SU-DHL-6 (cell line): ENCODE measurements around the gene SHISA9.

Source experiments
- H2AFZ ChIP-seq: fragments of 200-600 bp; sonication (generic); 2 replicates; pipeline ENCODE4 v1.6.1; 2014; ENCODE audit warnings: low read depth, mild to moderate bottlenecking, moderate library complexity, mixed read lengths, antibody characterized with exemption, low read length; ENCODE audit not compliant: severe bottlenecking
- H3F3A ChIP-seq: fragments of 200-600 bp; shearing (Covaris generic); 2 replicates; pipeline ENCODE4 v1.6.0; 2016; ENCODE audit warnings: antibody characterized with exemption, mild to moderate bottlenecking; ENCODE audit not compliant: insufficient read depth
- H3K27ac ChIP-seq: fragments of 200-600 bp; sonication (generic); 2 replicates; pipeline ENCODE4 v1.5.1; 2016; ENCODE audit warnings: low read depth, mild to moderate bottlenecking, low read length, moderate library complexity, mixed read lengths
- H3K27me3 ChIP-seq: fragments of 200-600 bp; sonication (generic), shearing (Covaris generic); 2 replicates; pipeline ENCODE4 v1.6.0; 2014; ENCODE audit warnings: mild to moderate bottlenecking, low read length
- H3K36me3 ChIP-seq: fragments of 200-600 bp; sonication (generic); 2 replicates; pipeline ENCODE4 v1.6.1; 2014; ENCODE audit warnings: mild to moderate bottlenecking, low read length, mixed read lengths
- H3K4me2 ChIP-seq: fragments of 300-600, 200-600 bp; shearing (Covaris generic), sonication (generic); 2 replicates; pipeline ENCODE4 v1.6.0; 2014; ENCODE audit warnings: low read length, low read depth, mild to moderate bottlenecking; ENCODE audit not compliant: poor library complexity, severe bottlenecking
- H3K4me3 ChIP-seq: fragments of 200-600 bp; sonication (generic); 2 replicates; pipeline ENCODE4 v1.5.1; 2014; ENCODE audit warnings: antibody characterized with exemption, low read length, mild to moderate bottlenecking, mixed read lengths; ENCODE audit not compliant: insufficient read depth, poor library complexity, severe bottlenecking
- H3K79me2 ChIP-seq: fragments of 200-600 bp; sonication (generic); 2 replicates; pipeline ENCODE4 v1.6.1; 2014; ENCODE audit warnings: mild to moderate bottlenecking, low read length, moderate library complexity; ENCODE audit not compliant: insufficient read depth
- H3K9ac ChIP-seq: fragments of 200-600 bp; sonication (generic); 2 replicates; pipeline ENCODE4 v1.7.0; 2014; ENCODE audit warnings: mild to moderate bottlenecking, low read length
- H3K9me2 ChIP-seq: fragments of 200-600 bp; sonication (generic); replicated peaks from 2 replicates; pipeline ENCODE4 v1.6.1; 2014; ENCODE audit warnings: low read length; ENCODE audit not compliant: insufficient read depth
- H3K9me3 ChIP-seq: fragments of 200-600 bp; sonication (generic); 2 replicates; pipeline ENCODE4 v1.6.1; 2014; ENCODE audit warnings: low read length, mixed read lengths; ENCODE audit not compliant: insufficient read depth
- H4K20me1 ChIP-seq: fragments of 200-600 bp; sonication (generic); 2 replicates; pipeline ENCODE4 v1.6.1; 2014; ENCODE audit warnings: low read depth, mild to moderate bottlenecking, antibody characterized with exemption, low read length, moderate library complexity, mixed read lengths
- EZH2phosphoT487 ChIP-seq: fragments of 200-600 bp; sonication (generic), shearing (Covaris generic); conservative IDR thresholded peaks from 2 replicates; pipeline ENCODE4 v1.6.1; 2018; ENCODE audit warnings: mild to moderate bottlenecking, antibody characterized with exemption, low read length, moderate library complexity, mixed read lengths
- TF ChIP-seq, protein P1 (sequence below): fragments of 200-600 bp; sonication (generic); IDR thresholded peaks from one replicate; pipeline ENCODE4 v1.5.1; 2017; ENCODE audit warnings: antibody characterized with exemption, mild to moderate bottlenecking, low read length, moderate library complexity; ENCODE audit not compliant: insufficient read depth, poor library complexity, severe bottlenecking

The SHISA9 gene

GRCh38 chr16:13041646-13042290 lies 140.4 kb downstream of the SHISA9 start:
- H3K79me2 ChIP-seq = no peaks in the 10 kb centered on the region
- no peak overlapping the region for H3K4me3 ChIP-seq
- no peaks in the 10 kb centered on the region for H4K20me1 ChIP-seq
- H3K9me2 ChIP-seq = no peaks in the 10 kb centered on the region
- no peaks in the 10 kb centered on the region for H3K9me3 ChIP-seq
- no peak overlapping the region for H3K27ac ChIP-seq
- H3K9ac ChIP-seq = no peak overlapping the region
- H3K4me2 ChIP-seq = no peak overlapping the region
- H3K27me3 ChIP-seq = no peaks in the 10 kb centered on the region
- H2AFZ ChIP-seq = no peak overlapping the region
- H3K36me3 ChIP-seq = no peaks in the 10 kb centered on the region
- H3F3A ChIP-seq = no peaks in the 10 kb centered on the region
- TF ChIP-seq, protein P1, sequence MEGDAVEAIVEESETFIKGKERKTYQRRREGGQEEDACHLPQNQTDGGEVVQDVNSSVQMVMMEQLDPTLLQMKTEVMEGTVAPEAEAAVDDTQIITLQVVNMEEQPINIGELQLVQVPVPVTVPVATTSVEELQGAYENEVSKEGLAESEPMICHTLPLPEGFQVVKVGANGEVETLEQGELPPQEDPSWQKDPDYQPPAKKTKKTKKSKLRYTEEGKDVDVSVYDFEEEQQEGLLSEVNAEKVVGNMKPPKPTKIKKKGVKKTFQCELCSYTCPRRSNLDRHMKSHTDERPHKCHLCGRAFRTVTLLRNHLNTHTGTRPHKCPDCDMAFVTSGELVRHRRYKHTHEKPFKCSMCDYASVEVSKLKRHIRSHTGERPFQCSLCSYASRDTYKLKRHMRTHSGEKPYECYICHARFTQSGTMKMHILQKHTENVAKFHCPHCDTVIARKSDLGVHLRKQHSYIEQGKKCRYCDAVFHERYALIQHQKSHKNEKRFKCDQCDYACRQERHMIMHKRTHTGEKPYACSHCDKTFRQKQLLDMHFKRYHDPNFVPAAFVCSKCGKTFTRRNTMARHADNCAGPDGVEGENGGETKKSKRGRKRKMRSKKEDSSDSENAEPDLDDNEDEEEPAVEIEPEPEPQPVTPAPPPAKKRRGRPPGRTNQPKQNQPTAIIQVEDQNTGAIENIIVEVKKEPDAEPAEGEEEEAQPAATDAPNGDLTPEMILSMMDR = no peak
- no peak for TF ChIP-seq EZH2phosphoT487

GRCh38 chr16:13042291-13042685 lies 140.9 kb downstream of the SHISA9 start:
- H4K20me1 ChIP-seq = no peaks in the 10 kb centered on the region
- H3K36me3 ChIP-seq = no peaks in the 10 kb centered on the region
- no peak overlapping the region for H3K9ac ChIP-seq
- no peak overlapping the region for H2AFZ ChIP-seq
- no peak overlapping the region for H3K4me2 ChIP-seq
- H3K27me3 ChIP-seq = no peaks in the 10 kb centered on the region
- no peaks in the 10 kb centered on the region for H3F3A ChIP-seq
- H3K9me2 ChIP-seq = no peaks in the 10 kb centered on the region
- H3K79me2 ChIP-seq = no peaks in the 10 kb centered on the region
- no peak overlapping the region for H3K4me3 ChIP-seq
- TF ChIP-seq, protein P1 = no peak
- TF ChIP-seq EZH2phosphoT487 = no peak
- no peak overlapping the region for H3K27ac ChIP-seq
- no peaks in the 10 kb centered on the region for H3K9me3 ChIP-seq

DNA sequence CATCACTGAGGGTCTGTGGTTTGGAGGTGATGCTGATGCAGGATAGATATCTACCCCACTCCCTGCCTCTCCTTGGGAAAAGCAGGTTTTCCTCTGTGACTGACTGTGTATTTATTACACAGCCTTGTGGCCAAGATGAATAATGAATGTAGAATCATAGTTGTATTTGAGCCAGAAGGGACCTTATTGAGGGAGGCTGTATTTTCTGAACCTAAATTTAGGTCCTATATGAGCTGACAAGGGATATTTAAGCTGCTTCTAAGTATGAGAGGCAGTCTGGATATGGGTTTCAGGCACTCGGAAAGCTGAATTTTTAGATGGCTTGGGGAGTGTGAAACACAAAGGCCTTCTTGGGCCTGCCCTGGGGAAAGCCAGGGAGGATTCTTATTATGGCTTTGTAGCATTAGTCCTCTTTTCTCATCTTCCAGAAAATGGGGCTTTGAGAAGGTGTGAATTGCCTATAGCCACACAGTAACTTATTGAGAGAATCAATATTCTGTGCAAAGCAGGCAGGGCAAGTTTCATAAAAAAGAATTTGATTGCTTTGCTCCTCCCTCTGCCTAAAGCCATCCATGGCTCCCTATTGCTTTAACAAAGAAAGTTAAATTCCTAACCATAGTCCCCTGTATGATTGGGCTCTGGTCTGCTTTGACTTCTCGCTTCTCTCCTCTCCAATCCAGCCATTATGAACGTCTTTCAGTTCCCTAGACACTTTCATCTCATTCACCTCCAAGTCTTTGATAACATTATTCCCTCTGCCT lies 144.8 kb downstream of the SHISA9 start:
- H3K9ac ChIP-seq = no peak overlapping the region
- no peaks in the 10 kb centered on the region for H3K27me3 ChIP-seq
- H3F3A ChIP-seq = no peaks in the 10 kb centered on the region
- no peaks in the 10 kb centered on the region for H3K36me3 ChIP-seq
- no peak overlapping the region for H3K4me2 ChIP-seq
- no peak overlapping the region for H3K27ac ChIP-seq
- no peaks in the 10 kb centered on the region for H3K9me2 ChIP-seq
- no peak overlapping the region for H2AFZ ChIP-seq
- TF ChIP-seq EZH2phosphoT487 = no peak
- TF ChIP-seq, protein P1 = no peak
- H3K4me3 ChIP-seq = no peak overlapping the region
- H3K79me2 ChIP-seq = no peaks in the 10 kb centered on the region
- H4K20me1 ChIP-seq = no peaks in the 10 kb centered on the region
- H3K9me3 ChIP-seq = no peaks in the 10 kb centered on the region
